Forelimb muscle (tissue), 1 donor: ENCODE measurements around the gene GNE. TPM values are rescaled to one million over a fixed set of nuclear protein-coding genes. Genes with fewer than 3 reads are reported as not detected.
A peak's percentile ranks its signal among the peaks of the same experiment; 100 is the strongest.
"Not testable (repeated sequence)": the region's sequence is repeated elsewhere in the genome, so short reads cannot be mapped to it uniquely, and the experiment has no call there.

Experiments used
- DNase-seq: peaks from one replicate; pipeline ENCODE4 v3.0.0-alpha.2; 2013; ENCODE audit warnings: low read depth
- polyA plus RNA-seq: library from polyadenylated mRNA; unstranded; fragments of 120-200 nt; gene quantifications from one replicate; pipeline ENCODE4 v1.2.1, GENCODE V29; 2013; ENCODE audit not compliant: insufficient read length

GNE gene
- polyA plus RNA-seq, 1 donor, result 13.2 TPM

GRCh38 chr9:36273354-36273753 lies 15.1 kb upstream of the GNE start:
- DNase-seq, result not testable (repeated sequence)

GRCh38 chr9:36268007-36268427 lies 9.8 kb upstream of the GNE start:
- DNase-seq, result no peak

GRCh38 chr9:36264896-36265295 lies 6.6 kb upstream of the GNE start:
- no peak for DNase-seq

- no peak for DNase-seq
Measured at GRCh38 chr9:36263683-36264082, 5.4 kb upstream of the GNE start.

- no peak for DNase-seq
Measured at GRCh38 chr9:36258996-36259533, 817 bp upstream of the GNE start.

GRCh38 chr9:36251428-36251827 lies 6.8 kb downstream of the GNE start:
- DNase-seq, result no peak

- no peak for DNase-seq
Measured at GRCh38 chr9:36250079-36250478, 8.2 kb downstream of the GNE start.

- DNase-seq, result no peak
Measured at GRCh38 chr9:36249189-36249588, 9.1 kb downstream of the GNE start.

- DNase-seq, result peak; percentile 19
Measured at GRCh38 chr9:36248061-36248460, 10.2 kb downstream of the GNE start.

GRCh38 chr9:36247356-36247755 lies 10.9 kb downstream of the GNE start:
- DNase-seq, result no peak

GRCh38 chr9:36245906-36246305 lies 12.3 kb downstream of the GNE start:
- DNase-seq, result no peak

GRCh38 chr9:36239675-36240074 lies 18.6 kb downstream of the GNE start:
- DNase-seq, result not testable (repeated sequence)

GRCh38 chr9:36239205-36239604 lies 19.0 kb downstream of the GNE start:
- not testable (repeated sequence) for DNase-seq

GRCh38 chr9:36237230-36237629 lies 21.0 kb downstream of the GNE start:
- DNase-seq, result no peak

- no peak for DNase-seq
Measured at GRCh38 chr9:36222449-36222848, 35.8 kb downstream of the GNE start.

GRCh38 chr9:36221667-36222066 lies 36.6 kb downstream of the GNE start:
- no peak for DNase-seq

GRCh38 chr9:36218411-36218901 lies 39.8 kb downstream of the GNE start:
- DNase-seq, result no peak

- no peak for DNase-seq
Measured at GRCh38 chr9:36218011-36218410, 40.2 kb downstream of the GNE start.

GRCh38 chr9:36217256-36217968 lies 40.8 kb downstream of the GNE start:
- DNase-seq, result no peak

- DNase-seq, result no peak
Measured at GRCh38 chr9:36214571-36214970, 43.7 kb downstream of the GNE start.

- DNase-seq, result no peak
Measured at GRCh38 chr9:36213989-36214388, 44.3 kb downstream of the GNE start.

GRCh38 chr9:36213387-36213786 lies 44.9 kb downstream of the GNE start:
- no peak for DNase-seq

GRCh38 chr9:36211510-36211909 lies 46.7 kb downstream of the GNE start:
- no peak for DNase-seq

- no peak for DNase-seq
Measured at GRCh38 chr9:36210722-36211121, 47.5 kb downstream of the GNE start.
